ENCODE data around the gene LY6G5B.
A peak's percentile ranks its signal among the peaks of the same experiment; 100 is the strongest.

The LY6G5B gene

DNA sequence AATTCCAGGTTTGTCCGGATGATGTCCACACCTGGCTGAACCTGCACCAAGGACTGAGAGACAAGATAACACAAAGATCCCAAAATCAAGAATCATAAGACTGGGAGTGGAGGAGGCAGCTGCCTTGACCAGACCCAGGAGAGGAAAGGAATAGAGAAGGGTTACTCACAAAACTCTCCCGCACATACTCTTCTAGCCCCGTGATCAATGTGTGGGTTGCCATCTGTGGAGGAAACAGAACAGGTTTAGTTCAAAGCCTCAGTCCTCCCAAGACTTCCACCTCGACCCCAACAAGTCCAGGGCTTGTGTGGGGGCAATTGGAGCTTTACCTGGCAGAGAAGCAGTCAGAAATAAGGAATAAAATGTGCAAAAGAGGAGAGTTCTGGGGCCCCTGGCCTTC lies 28.4 kb upstream of the LY6G5B start:
- DNase-seq (ENCODE audit: low read depth), result no peak

DNA sequence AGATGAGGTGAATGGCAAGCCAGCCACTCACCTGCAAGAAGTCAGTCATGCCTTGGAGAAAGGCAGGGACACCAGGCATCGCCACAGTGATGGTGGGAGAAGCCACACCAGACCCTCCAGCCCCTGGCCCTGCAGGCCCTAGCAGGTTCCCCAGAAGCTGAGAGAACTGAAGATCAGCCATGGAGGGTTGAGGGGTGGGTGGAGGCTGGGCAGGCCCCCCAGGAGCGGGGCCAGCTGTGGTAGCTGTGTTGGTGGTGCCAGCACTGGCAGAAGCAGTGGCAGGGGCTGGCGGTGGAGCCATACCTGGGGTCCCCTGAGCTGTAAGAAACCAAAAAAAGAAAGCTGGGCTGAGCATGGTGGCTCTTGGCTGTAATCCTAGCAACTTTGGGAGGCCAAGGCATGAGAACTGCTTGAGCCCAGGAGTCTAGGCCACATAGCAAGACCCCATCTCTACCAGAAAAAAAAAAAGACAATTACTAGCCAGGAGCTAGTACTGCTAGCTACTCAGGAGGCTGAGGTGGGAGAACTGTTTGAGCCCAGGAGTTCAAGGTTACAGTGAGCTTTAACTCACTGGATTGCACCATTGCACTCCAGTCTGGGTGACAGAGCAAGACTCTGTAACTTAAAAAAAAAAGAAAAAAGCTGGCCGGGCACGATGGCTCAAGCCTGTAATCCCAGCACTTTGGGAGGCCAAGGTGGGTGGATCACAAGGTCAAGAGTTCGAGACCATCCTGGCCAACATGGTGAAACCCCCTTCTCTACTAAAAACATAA lies 26.8 kb upstream of the LY6G5B start:
- DNase-seq (ENCODE audit: low read depth), result no peak

DNA sequence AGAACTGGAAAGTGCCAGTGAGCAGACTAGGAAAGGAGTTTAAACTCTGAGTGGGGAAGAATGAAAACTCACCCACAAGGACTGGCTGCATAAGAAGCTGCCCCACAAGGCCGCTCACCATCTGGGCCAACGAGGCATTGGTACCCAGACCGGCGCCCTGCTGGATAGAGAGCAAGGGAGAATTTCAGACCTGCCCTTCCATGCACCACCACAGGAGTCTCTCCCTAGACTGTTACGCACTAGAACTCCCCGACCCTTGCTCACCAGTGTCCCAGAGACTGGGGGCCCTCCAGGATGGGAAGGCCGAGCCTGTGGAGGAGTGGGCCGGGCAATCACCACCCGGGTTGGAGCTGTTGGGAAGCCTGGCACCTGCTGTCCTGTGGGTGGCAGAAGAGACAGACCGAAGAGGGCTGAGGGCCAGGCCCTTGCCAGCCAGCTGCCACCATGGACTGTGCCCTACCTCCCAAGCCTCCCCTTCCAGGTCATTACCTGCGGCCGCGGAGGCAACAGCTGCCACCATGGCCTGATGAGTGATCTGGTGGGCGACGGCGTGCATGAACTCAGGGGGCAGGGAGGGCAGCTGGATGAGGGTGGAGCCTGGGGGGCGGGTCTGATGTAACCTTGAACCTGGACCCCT lies 25.8 kb upstream of the LY6G5B start:
- no peak for DNase-seq (ENCODE audit: low read depth)

DNA sequence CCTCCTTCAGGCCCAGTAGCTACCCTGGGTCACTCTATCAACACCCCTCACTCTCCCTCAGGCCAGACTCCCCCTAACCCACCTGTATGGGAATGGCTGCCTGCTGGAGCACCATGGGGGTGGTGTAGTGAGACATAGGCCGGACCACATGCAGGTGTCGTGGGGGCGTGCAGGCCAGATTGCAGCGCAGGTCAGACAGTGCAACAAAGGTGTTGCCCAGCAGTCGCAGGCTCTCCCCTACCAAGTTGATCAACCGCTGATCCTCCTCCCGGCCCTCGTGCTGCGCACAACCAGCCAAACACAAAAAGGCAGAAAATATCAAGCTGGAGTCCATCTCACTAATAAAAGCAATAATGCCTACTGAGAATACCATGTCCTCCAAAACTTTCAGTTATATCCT lies 24.5 kb upstream of the LY6G5B start:
- DNase-seq (ENCODE audit: low read depth), result no peak

DNA sequence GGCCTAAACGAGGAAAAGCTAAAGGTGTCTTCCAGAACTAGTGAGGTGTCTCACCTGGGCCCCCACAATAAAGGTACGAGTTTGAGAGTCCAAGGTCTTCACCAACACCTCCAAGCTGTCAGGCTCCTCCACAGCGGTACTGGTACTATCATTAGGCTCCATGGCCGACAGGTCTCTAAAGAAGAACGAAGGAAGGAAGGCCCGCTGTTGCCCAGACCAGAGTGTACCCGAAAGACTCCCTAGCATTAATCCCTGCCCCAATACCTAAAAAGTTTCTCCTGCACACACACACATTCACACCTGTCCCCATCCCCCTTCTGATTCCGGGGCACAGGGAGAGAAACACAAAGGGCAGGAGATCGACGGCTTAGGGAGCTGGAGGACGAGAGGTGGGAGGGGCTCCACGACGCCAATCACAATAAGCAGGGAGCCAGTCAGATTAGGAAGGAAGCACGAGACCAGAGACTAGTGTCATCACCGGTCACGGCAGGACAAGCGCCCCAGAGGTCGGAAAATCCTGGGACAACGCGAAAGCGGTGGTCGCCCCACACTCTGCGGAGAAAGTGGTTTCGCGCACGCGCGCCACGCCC lies 18.1 kb upstream of the LY6G5B start:
- DNase-seq (ENCODE audit: low read depth), result no peak

DNA sequence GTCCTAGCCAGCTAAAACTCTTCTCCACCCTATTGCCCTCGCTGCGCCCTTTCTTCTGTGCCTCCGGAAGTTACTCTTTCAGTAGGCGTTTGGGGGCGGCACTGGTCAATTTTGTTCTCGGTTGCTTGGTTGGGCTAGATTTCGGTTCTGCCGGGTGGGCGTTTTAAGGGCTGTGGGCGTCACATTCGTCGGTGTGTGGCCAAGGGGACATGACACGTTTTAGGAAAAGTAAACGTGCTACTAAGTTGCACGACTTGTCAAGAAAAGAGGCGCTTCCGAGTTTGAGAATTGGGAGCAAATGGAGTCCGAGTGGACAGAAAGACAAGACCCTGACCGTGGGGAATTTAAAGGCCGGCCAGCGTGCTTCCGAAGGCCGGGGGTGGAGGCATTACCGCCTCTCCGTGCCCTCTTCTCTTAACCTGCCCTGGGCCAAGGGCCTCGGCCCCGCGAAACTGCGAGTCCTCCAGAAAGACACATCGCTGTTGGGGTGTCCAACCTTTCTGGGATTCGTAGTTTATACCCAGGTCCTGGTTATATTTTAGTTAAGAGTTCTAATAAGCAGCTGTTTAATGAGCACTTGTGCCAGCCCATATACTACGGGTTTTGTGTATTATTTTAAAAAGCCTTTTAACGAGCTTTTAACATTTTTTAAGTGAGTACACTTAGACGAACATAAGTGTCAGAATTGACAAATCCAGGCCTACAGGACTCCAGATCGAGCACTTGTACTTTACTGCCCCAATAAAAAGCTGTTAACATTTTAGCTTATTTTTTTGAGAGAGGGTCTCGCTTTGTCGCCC lies 16.7 kb upstream of the LY6G5B start:
- no peak for DNase-seq (ENCODE audit: low read depth)

DNA sequence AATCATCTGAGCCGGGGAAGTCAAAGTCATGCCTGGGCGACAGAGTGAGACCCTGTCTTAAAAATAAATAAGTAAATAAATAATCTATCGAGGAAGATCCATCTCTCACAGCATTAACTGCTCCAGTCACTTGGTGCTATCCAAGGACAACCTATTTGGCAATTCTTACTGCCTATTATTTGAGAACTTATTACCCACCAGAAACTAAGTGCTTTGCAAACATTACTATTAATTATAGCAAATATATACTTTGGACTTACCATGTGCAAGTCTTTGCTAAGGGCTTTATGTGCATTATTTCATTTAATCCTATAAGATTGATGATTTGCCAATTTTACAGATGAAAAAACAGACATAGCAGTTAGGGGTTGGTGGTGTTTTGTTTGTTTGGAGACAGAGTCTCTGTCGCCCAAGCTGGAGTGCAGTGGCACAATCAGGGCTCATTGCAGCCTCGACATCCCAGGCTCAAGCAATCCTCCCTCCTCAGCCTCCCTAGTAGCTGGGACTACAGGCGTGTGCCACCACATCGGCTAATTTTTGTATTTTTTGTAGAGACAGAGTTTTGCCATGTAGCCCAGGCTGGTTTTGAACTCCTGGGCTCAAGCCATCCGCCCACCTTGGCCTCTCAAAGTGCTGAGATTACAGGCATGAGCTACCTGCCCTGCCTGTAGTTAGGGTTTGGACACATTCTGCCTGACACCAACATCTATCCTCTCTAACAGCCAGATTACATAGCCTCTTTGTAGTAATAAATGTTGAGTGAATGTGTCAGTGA lies 15.0 kb upstream of the LY6G5B start:
- DNase-seq (ENCODE audit: low read depth), result no peak

DNA sequence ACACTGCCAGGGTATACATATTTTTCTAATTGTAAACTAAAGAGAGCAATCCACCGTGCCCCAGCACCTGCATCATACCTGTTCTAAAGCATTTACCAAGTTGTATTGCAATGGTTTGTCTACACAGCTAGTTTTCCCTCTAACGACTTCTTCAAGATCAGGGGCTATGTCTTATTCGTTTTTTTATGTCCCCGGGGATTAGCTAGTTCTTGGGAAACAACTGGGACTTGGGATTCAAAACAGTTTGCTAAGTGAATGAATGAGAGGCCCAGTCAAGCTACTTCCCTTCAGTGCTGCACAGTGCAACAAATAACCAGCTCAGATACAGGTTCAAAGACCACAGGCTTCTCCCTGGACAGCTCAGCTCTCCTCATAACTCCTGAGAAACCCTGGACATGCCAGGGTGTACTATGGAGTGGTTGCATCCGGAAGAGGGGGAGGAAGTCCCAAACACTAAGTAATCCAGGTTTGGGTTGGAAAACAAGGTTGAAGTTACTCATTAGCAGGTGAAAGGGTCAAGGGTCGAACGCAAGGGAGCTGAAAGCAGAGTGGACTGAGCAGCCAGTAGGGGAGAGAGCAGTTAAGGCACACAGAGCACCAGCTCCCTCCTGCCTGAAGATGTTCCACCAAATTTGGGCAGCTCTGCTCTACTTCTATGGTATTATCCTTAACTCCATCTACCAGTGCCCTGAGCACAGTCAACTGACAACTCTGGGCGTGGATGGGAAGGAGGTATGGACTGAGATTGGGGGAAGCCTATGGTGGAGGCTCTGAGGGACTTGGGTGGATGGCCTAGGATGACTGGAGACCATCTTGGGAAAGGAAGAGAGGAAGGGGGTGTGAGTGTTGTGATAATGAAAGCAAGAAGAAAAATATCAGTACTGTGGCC lies 14.2 kb upstream of the LY6G5B start, which contains the start of gene APOM:
Gene APOM, plus strand, starts transcription at position 546 of the 889 bp plus-strand sequence. Its CDS starts 73 bp downstream, at position 619.
- DNase-seq (ENCODE audit: low read depth), result no peak

DNA sequence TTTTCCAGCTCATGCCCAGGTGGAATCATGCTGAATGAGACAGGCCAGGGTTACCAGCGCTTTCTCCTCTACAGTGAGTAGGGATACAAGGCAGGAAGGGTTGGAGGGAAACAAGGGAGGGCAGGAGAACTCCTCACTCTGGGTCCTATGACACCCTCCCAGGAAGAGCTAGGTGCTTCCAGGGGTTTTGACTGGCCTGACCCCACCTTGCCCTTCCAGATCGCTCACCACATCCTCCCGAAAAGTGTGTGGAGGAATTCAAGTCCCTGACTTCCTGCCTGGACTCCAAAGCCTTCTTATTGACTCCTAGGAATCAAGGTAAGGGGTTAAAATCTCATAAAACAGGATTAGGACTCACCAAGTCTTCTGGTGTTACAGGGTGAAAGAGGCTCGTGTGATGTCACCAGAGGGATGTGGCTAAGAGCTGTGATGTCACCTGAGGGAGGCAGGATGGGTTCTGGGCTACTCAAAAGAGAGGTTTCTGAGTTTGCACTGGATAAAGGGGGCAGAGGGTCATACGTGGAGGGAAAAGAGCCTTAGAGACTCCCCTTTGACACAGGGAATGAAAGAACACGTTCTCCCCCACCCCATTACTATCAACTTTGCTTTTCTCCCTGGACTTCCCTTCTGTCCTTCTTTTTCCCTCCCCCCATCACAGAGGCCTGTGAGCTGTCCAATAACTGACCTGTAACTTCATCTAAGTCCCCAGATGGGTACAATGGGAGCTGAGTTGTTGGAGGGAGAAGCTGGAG lies 12.2 kb upstream of the LY6G5B start:
- no peak for DNase-seq (ENCODE audit: low read depth)

DNA sequence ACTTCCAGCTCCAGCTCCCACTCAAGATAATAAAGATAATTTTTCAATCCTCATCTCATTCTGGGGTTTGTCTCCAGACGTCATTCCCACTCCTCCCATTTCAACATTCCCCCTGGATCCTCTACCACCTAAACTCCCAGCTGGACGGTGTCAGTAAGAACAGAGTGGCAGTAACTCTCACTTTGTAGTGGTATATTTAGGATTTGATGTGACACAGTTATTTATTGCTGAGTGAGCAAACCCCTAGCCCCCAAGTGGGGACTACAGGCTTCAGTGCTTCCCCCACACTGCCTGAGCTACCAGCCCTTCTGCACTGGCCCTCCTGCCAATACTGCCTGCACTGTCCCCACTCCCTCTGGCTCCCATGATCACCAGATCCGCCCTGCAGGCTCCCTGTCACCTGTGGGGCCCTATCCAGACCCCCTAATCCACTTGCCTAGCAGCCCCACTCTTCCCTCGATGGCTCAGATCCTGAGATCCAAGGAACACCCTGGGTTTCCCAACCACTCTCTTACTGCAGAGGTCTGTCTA lies 11.6 kb upstream of the LY6G5B start:
- no peak for DNase-seq (ENCODE audit: low read depth)

DNA sequence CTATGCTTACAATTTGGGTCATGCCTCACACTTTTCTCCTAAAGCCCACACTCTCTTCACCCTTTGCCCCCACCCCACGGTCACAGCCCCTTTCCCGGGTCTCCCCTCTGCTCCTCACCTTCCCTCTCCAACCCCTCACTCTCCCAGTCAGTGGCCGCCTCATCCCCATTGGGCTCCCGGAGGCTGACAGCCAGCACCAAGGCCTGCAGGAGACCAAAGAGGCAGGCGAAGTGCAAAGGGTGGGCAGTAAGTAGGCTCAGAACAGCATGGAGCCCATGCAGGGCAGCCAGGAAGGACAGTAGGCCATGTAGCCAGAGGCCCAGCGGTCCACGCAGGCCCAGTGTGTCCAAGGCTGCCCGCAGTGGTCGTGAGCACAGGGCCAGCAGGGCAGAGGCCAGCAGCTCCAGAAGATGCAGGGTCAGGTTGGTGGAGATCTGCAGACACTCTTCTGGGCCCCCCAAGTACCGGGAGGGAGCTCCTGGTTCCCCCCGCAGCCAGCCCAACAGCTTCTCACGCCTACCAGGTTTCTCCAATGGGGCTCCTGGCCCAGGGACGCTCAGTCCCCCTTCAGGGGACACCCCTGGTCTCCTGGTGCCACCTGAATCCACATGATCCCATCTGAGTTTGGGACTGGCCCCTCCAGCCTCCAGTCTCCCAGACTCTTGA lies 10.7 kb upstream of the LY6G5B start:
- no peak for DNase-seq (ENCODE audit: low read depth)

DNA sequence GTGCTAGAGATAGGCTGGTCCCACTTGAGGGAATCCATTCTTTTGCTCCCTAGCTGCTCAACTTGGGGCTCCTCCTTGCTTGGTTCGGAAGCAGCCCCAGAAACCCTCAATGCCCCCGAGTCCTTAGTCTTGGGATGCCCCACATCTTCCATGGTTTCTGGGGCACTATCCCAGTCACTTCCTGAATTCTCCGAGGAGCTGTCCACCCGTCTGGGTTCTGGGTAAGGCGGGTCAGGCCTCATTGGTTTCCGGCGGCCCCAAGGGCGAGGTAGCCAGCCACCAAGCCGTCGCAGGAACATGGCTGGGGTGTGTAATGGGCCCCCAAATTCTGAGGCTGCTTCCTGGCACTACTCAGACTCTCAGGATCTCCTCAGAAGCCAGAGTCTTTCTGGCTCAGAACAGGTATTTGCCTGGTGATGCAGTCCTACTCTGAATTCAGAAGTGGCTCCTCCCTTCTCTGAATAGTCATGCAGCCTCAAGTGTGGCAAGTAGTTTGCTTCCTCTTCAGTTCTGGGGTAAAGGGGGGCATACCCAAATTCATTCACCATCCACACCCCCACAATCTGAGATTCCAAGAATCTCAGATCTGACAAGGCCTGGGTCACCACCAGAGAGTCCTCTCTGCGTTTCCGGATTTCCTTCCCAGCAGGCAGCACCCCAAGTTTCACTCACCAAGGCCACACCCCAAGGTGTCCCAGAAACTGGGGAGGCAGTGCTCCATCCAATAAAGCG lies 10.0 kb upstream of the LY6G5B start:
- no peak for DNase-seq (ENCODE audit: low read depth)

DNA sequence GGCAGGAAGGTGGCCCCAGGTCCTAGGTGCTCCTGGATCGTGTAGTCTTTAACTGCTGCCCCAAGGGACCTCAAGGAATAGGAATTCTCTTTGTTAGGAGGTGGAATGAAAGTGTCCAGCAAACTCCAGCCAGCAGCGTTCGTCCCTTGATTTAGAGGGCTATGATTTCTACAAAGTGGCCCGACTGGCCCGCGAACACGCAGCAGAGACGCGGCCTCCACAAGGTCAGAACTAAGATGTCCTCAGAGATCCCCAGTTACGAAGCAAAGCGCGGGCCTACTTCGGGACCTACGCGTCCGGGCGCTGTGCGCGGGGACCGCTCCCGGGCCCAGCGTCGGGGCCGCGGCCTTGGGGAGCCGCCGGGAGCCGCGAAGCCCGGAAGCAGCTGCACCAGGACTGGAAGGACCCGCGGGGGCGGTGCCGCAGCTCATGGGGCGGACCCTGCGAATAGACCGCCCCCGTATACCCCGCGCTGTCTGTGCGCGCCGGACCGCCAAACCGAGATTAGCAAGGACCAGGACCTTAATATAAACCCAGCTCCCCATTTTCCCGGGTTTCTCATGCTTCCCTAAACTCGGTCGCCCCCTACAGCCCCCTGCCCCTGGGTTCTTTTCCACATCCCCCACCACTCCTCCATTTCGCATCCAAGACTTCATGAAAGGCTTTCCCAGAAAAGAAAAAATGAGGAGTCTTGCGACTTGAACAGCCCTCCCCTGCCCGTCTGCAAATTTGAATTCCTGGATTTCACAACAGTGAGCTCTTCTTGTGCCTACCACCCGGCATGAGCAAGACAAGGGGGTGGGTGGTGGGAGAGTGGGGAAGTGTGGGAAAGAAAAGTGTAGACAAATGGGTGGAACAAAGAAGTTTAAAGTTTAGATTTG lies 9.2 kb upstream of the LY6G5B start, which contains the start of gene C6orf47:
Gene C6orf47, minus strand, starts transcription at position 398 of the 881 bp plus-strand sequence. CDS start 831 bp downstream, outside the sequence.
- DNase-seq (ENCODE audit: low read depth), result peak; percentile 47

DNA sequence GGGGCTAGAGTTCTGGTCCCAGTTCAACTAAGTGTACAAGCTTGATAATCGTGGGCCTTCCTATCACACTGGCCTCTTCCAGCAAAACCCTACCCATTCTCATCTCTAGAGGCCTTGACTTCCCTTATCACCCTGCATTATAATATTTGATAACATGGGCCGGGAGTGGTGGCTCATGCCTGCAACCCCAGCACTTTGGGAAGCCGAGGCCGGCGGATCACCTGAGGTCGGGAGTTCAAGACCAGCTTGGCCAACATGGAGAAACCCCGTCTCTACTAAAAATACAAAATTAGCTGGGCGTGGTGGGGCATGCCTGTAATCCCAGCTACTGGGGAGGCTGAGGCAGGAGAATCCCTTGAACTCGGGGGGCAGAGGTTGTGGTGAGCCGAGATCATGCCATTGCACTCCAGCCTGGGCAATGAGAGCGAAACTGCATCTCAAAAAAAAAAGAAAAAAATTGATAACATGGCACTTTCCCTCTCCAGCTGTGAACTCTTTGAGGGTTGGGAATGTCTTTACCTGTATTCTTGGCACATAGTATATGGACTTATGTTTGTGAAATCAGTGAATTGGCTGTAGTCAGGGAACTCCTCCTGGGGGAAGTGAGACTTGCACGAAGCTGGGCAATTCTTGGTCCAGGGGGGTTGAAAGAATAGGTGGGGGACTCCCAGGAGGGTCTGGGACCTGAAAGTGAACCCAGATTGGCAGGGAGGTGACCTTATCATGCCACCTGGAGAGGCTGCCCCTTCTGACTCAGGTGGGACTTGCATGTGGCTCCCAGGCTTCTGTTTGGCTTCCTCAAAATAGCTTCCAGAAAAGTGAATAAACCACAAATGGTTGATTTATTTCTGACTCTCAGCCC lies 8.3 kb upstream of the LY6G5B start:
- no peak for DNase-seq (ENCODE audit: low read depth)

DNA sequence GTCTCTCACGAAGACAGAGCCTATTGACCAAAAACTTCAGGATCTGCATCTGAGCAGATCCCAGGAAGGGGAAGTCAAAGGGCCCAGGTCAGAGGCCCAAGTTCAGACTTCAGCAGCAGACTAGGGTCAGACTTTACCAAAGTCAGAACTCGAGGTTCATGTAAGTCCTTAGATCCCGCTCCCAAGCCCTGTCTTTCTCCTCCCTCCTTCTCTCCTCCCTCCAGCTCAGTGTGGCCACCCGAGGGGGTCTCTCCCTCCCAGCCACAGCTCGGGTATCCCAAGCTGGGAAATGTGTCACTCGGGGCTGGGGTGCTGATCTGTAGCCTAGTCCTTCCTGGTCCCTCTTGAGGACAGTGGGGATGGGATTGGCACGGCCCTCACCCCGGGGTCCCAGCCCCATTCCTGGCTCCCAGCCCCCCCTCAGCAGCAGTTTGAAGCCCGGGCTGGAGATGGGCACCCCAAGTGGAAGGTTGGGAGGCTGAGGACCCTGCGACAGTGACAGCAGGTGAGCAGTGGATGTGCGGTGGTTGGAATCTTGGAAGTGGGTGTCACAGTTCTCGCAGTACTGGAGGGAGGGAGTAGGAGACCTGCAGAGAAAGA lies 7.6 kb upstream of the LY6G5B start:
- DNase-seq (ENCODE audit: low read depth), result no peak
